ENCODE measurements around the gene BTAF1.
"Not testable (repeated sequence)": the region's sequence is repeated elsewhere in the genome, so short reads cannot be mapped to it uniquely, and the experiment has no call there.

BTAF1 gene

DNA sequence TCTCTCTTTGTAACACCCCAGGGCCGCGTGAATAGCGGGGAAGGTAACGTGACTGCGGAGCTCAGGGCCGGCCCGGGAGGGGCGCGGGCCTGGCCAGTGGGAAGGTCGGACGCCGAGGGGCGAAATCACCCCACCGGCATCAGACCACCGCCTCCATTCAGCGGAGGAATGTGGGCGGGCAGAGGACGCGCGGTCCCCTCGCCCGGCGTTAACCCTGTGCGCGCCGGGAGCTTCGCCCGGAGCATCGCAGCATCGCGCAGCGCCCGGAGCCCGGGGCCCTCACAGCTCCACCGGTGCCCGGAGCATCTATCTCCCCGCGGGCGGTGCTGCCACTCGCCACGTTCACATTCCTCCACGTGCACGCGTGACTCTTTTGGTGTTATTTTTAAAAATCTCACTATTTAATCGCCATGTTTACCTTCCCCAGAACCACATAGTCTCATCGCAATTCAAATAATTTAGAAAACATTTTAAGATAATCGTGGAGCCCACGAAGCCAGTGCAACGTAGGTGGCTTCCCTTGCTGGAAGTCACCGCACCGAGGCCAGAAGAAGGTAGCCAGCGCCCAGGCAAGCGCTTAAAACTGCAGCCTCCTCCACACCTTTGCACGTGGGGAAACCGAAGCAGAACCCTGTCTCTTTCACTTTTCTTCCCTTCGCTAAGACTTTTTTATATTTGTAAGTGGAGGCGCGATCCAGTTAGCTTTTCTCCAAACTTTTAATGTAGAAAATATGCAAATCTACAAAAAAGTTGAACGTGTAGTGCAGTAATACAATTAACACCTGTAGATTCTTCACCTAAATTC is 36.1 kb upstream of the BTAF1 start:
- Histone ChIP-seq H3K9me3 (ENCODE audit: control insufficient read depth, insufficient read depth, low read length) (no peaks in the 10 kb centered on the region), H3K36me3 (ENCODE audit: control insufficient read depth, insufficient read depth, low read length) (no peaks in the 10 kb centered on the region), H3K4me3 (ENCODE audit: low read length) (no peak overlapping the region), H3K27ac (ENCODE audit: low read length) (peak overlapping the region; percentile 40), H3K4me1 (ENCODE audit: control insufficient read depth, insufficient read depth, low read length) (peaks cover 2% of the 10 kb centered on the region), H3K27me3 (ENCODE audit: control insufficient read depth, insufficient read depth, low read length) (no peaks in the 10 kb centered on the region)
- peak; percentile 96 for DNase-seq (ENCODE audit: low read depth, low spot score)
- WGBS (ENCODE audit: insufficient coverage, insufficient read length), result no CpG with 5 or more reads among the region's 59 CpGs

DNA sequence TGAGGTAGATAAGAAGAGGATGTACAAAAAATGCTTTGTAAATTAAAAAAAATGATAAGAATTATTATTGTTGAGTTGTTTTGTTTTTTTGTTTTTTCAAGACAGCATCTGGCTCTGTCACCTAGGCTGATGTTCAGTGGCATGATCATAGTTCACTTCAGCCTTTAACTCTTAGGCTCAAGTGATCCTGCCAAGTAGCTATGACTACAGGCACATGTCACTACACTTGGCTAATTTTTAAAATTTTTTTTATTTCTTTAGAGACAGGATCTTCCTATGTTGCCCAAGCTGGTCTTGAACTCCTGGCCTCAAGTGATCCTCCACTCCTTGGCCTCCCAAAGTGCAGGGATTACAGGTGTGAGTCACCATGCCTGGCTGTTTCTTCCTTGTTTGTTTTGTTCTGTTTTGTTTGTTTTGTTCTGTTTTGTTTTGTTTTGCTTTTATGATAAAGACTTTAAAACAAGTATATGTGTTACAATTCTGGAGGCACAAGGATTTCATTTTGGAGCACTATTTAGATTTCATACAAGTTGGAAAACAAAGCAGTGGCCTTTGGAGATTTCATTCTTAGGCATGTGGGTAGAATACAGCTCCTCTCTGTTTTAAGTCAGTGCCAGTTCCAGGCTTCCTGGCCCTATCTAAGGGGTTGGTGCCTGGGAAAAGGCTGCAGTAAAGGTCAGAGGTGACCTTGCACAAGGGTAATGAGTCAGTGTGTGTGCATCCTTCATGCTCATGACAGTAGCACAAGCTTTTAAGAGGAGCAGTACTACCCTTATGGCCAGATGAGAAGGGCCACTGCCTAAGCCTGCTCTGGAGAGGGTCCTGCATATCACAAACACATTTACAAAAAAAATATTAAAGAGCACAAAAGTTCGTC is 32.2 kb upstream of the BTAF1 start:
- H3K9me3 ChIP-seq (ENCODE audit: control insufficient read depth, insufficient read depth, low read length), result no peaks in the 10 kb centered on the region

DNA sequence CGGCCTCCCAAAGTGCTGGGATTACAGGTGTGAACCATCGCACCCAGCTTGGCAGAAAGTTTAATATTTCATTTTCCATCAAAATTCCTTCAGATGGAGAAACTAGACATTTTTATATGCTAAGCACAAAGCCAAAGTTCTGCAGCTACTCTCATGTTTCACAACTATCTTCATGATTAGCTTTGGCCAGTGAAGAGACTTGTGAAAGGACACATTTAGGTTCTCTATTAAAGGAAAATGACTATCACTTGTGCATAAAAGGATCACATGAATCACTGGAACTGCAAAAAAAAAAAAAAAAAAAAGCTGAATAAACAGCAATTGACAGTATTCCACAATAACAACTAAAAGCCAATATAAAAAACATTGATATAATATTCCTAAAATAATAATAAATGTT is 30.5 kb upstream of the BTAF1 start:
- H3K4me1 ChIP-seq (ENCODE audit: control insufficient read depth, insufficient read depth, low read length), result no peaks in the 10 kb centered on the region; the same call in 1 of the 2 replicates
- DNase-seq (ENCODE audit: low read depth, low spot score), result no peak
- H3K27me3 ChIP-seq (ENCODE audit: control insufficient read depth, insufficient read depth, low read length), result no peaks in the 10 kb centered on the region
- H3K4me3 ChIP-seq (ENCODE audit: low read length), result no peak overlapping the region
- no peaks in the 10 kb centered on the region for H3K9me3 ChIP-seq (ENCODE audit: control insufficient read depth, insufficient read depth, low read length)
- no peak overlapping the region for H3K27ac ChIP-seq (ENCODE audit: low read length)
- no CpG with 5 or more reads among the region's 2 CpGs for WGBS (ENCODE audit: insufficient coverage, insufficient read length)
- H3K36me3 ChIP-seq (ENCODE audit: control insufficient read depth, insufficient read depth, low read length), result no peaks in the 10 kb centered on the region

More for the DNA sequence above, 32.2 kb upstream of the BTAF1 start:
- Histone ChIP-seq H3K4me1 (ENCODE audit: control insufficient read depth, insufficient read depth, low read length) (peaks cover 1% of the 10 kb centered on the region), H3K4me3 (ENCODE audit: low read length) (no peak overlapping the region), H3K27ac (ENCODE audit: low read length) (no peak overlapping the region), H3K36me3 (ENCODE audit: control insufficient read depth, insufficient read depth, low read length) (no peaks in the 10 kb centered on the region), H3K27me3 (ENCODE audit: control insufficient read depth, insufficient read depth, low read length) (no peaks in the 10 kb centered on the region)
- no CpG with 5 or more reads among the region's 1 CpG for WGBS (ENCODE audit: insufficient coverage, insufficient read length)
- no peak for DNase-seq (ENCODE audit: low read depth, low spot score)

DNA sequence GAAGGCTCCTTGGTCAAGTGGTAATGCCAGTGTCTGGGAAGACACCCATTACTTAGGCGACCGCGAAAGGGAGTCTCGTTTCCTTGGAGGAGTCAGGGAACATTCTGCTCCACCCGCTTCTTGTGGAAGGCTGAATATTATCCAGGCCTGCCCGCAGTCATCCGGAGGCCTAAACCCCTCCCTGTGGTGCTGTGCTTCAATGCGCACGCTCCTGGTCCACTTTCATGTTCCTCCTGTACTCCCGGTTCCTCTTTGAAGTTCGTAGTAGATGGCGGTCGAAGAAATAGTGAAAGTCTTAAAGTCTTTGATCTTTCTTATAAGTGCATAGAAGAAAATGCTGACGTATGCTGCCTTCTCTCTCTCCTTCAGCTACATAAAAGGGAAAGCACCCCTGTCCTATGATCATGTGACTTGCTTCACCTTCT is 29.3 kb upstream of the BTAF1 start:
- not testable (repeated sequence) for H3K4me3 ChIP-seq (ENCODE audit: low read length); H3K4me1 ChIP-seq (ENCODE audit: control insufficient read depth, insufficient read depth, low read length); H3K36me3 ChIP-seq (ENCODE audit: control insufficient read depth, insufficient read depth, low read length); H3K27ac ChIP-seq (ENCODE audit: low read length); H3K9me3 ChIP-seq (ENCODE audit: control insufficient read depth, insufficient read depth, low read length); DNase-seq (ENCODE audit: low read depth, low spot score); H3K27me3 ChIP-seq (ENCODE audit: control insufficient read depth, insufficient read depth, low read length)
- no CpG with 5 or more reads among the region's 14 CpGs for WGBS (ENCODE audit: insufficient coverage, insufficient read length)

DNA sequence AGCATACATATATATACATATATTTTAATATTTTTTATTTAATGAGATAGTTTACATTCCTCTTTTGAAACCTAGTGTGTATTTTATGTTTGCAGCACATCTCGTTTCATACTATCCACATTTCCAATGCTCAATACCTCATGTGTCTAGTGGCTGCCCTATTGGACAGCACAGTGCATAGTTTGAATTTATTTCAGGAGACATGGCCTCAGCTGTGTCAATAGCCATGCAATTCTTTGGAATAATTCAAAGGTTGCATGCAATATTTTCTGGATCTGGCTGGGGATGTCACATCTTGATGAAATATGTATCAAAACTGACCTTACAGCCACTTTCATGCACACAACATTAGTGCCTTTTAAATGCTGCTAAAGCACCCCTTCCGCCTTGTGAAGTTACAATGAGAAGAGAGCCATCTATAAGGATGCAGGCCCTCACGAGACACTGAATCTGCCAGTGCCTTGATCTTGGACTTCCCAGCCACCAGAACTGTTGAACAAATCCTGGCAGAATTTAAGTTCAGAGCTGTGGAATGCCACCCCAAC is 27.3 kb upstream of the BTAF1 start:
- no CpG with 5 or more reads among the region's 3 CpGs for WGBS (ENCODE audit: insufficient coverage, insufficient read length)
- DNase-seq (ENCODE audit: low read depth, low spot score), result no peak

DNA sequence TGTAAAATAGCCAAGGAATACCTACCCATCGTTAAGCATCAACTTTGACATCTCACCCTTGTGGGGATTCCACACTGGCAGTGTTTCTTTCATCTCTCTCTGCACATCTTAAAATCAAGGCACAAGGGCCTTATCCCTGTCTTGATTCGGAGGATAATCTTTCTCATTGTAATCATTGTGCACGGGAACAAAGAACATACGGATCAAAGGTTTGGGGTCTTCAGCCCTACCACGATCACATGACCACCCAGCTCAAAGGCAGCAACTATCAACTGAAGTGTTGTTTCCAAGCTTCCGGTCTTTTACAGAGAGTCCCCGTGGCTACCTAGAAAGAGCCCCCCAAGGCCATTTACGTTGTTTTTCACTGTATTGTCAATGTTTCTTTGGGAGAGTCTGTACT is 26.1 kb upstream of the BTAF1 start:
- DNase-seq (ENCODE audit: low read depth, low spot score), result no peak
- H3K27ac ChIP-seq (ENCODE audit: low read length), result no peak overlapping the region
- H3K9me3 ChIP-seq (ENCODE audit: control insufficient read depth, insufficient read depth, low read length), result no peaks in the 10 kb centered on the region
- H3K4me3 ChIP-seq (ENCODE audit: low read length), result no peak overlapping the region
- WGBS (ENCODE audit: insufficient coverage, insufficient read length), result no CpG with 5 or more reads among the region's 8 CpGs
- no peaks in the 10 kb centered on the region for H3K4me1 ChIP-seq (ENCODE audit: control insufficient read depth, insufficient read depth, low read length)
- H3K36me3 ChIP-seq (ENCODE audit: control insufficient read depth, insufficient read depth, low read length), result no peaks in the 10 kb centered on the region
- H3K27me3 ChIP-seq (ENCODE audit: control insufficient read depth, insufficient read depth, low read length), result no peaks in the 10 kb centered on the region

More for the DNA sequence above, 27.3 kb upstream of the BTAF1 start:
- Histone ChIP-seq H3K4me3 (ENCODE audit: low read length) (no peak overlapping the region), H3K27me3 (ENCODE audit: control insufficient read depth, insufficient read depth, low read length) (no peaks in the 10 kb centered on the region), H3K9me3 (ENCODE audit: control insufficient read depth, insufficient read depth, low read length) (no peaks in the 10 kb centered on the region), H3K36me3 (ENCODE audit: control insufficient read depth, insufficient read depth, low read length) (no peaks in the 10 kb centered on the region), H3K4me1 (ENCODE audit: control insufficient read depth, insufficient read depth, low read length) (no peaks in the 10 kb centered on the region), H3K27ac (ENCODE audit: low read length) (no peak overlapping the region)

DNA sequence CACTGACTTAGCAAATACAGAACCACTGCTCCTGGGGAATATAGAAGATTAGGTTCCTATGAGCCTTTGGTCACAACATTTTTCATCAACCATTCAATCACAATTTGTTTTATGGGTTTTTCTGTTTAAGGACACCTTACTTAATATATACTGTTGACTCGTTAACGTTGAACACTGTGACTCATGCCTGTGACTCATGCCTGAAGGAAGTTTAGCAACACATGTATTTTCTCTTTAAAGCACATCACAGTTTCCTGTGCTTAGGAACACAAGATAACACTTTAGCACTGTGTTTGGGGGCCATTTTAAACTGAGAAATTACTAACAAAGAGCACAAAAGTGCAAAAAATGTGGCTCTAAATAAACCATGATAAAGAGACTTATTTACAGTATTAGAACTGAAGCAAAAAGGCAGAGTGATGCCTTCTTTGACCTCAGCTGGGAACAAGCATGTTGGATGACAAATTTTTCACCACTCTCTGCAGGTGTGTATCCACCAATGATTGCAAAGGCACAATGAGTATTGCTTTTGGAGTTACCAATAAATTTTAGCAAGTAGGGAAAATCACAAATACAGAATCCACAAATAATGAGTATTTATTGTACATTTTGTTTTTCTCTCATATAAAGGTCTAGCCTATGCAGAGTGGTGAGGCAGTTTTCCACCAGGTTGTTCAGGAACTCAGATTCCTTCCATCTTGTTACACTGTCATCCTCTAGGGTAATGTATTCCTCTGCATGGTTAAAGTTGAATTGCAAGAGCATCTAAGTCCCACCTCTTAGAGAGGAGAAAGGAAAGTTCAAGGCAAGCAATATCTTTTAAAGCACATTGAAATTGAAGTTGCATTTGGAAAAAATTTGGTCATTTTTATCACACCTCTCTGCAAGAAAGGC is 21.5 kb upstream of the BTAF1 start:
- DNase-seq (ENCODE audit: low read depth, low spot score), result no peak
- Histone ChIP-seq H3K36me3 (ENCODE audit: control insufficient read depth, insufficient read depth, low read length) (peaks cover 2% of the 10 kb centered on the region; the same call in 1 of the 2 replicates), H3K27me3 (ENCODE audit: control insufficient read depth, insufficient read depth, low read length) (no peaks in the 10 kb centered on the region), H3K4me1 (ENCODE audit: control insufficient read depth, insufficient read depth, low read length) (peaks cover 2% of the 10 kb centered on the region; the same call in 1 of the 2 replicates), H3K9me3 (ENCODE audit: control insufficient read depth, insufficient read depth, low read length) (no peaks in the 10 kb centered on the region), H3K27ac (ENCODE audit: low read length) (no peak overlapping the region), H3K4me3 (ENCODE audit: low read length) (no peak overlapping the region)
- WGBS (ENCODE audit: insufficient coverage, insufficient read length), result no CpG with 5 or more reads among the region's 2 CpGs

DNA sequence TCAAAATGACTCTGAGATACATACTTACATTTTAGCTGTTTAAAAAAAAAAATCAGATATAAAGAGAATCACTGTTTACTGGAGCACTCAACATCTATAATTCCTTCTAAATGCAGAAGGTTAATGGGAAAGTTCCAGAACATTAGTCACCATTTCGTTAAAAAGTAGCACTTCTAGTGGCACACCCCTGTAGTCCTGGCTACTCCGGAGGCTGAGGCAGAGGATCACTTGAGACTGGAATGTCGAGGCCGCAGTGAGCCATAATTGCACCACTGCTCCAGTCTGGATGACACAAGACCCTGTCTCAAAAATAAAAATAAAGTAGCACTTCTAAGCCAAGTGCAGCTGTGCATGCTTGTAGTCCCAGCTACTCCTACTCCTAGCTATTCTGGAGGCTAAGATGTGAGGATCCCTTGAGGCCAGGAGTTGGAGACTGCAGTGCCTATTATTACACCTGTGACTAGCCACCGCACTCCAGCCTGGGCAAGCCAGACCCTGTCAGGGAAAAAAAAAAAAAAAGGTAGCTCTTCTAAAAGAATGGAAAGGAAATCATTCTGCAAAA is 16.5 kb upstream of the BTAF1 start:
- Histone ChIP-seq H3K4me1 (ENCODE audit: control insufficient read depth, insufficient read depth, low read length) (peaks cover 2% of the 10 kb centered on the region; the same call in 1 of the 2 replicates), H3K27ac (ENCODE audit: low read length) (no peak overlapping the region), H3K27me3 (ENCODE audit: control insufficient read depth, insufficient read depth, low read length) (no peaks in the 10 kb centered on the region), H3K9me3 (ENCODE audit: control insufficient read depth, insufficient read depth, low read length) (no peaks in the 10 kb centered on the region), H3K4me3 (ENCODE audit: low read length) (peak overlapping the region; percentile 69; the same call in 1 of the 2 replicates), H3K36me3 (ENCODE audit: control insufficient read depth, insufficient read depth, low read length) (peaks cover 2% of the 10 kb centered on the region; the same call in 1 of the 2 replicates)
- no CpG with 5 or more reads among the region's 5 CpGs for WGBS (ENCODE audit: insufficient coverage, insufficient read length)
- DNase-seq (ENCODE audit: low read depth, low spot score), result no peak

DNA sequence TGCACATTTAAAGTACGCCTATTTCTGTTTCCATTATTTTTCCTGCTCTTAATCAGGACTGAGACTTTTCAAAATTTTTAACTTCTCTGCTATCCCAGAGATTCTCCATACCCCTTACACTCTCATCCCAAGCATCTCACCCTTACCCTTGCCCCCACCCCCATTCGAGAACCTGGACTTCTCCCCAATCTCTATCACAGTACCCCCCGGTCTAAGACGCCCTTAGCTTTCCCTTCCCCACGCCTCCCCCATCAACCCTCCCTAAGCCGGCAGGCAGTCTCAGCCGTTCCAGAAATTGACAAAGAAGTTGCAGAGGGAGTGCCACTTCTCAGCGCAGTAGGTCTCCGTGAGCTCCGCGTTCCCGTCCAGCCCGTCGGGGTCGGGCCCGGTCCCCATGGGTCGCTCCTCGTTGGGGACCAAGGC is 15.6 kb upstream of the BTAF1 start:
- no peaks in the 10 kb centered on the region for H3K4me1 ChIP-seq (ENCODE audit: control insufficient read depth, insufficient read depth, low read length)
- no CpG with 5 or more reads among the region's 18 CpGs for WGBS (ENCODE audit: insufficient coverage, insufficient read length)
- peak overlapping the region; percentile 69 for H3K4me3 ChIP-seq (ENCODE audit: low read length)
- H3K36me3 ChIP-seq (ENCODE audit: control insufficient read depth, insufficient read depth, low read length), result peaks cover 2% of the 10 kb centered on the region; the same call in 1 of the 2 replicates
- no peak overlapping the region for H3K27ac ChIP-seq (ENCODE audit: low read length)
- DNase-seq (ENCODE audit: low read depth, low spot score), result no peak
- no peaks in the 10 kb centered on the region for H3K27me3 ChIP-seq (ENCODE audit: control insufficient read depth, insufficient read depth, low read length)
- H3K9me3 ChIP-seq (ENCODE audit: control insufficient read depth, insufficient read depth, low read length), result no peaks in the 10 kb centered on the region

Data from iPS DF 6.9 (cell line).